Peyer's patch (tissue), 4 donors: ENCODE data around the gene MUC20.

Experiments
- POLR2A ChIP-seq, 2 donors: fragments of 450-650 bp; IDR thresholded peaks; one replicate each; pipeline ENCODE4 v1.5.1; 2017; ENCODE audit warnings: antibody characterized with exemption in 2 of 2, mild to moderate bottlenecking in 2 of 2, moderate library complexity in 2 of 2
- TF ChIP-seq, protein P1 (sequence below), 6 experiments: fragments of 450-650 bp in 4 of 6; fragments of 200-600 bp in 2 of 6; sonication (generic) in 1 of 6; IDR thresholded peaks; one replicate each; pipeline ENCODE4 v1.5.1; 2017 to 2019; ENCODE audit warnings: antibody characterized with exemption in 6 of 6, mild to moderate bottlenecking in 3 of 6, moderate library complexity in 1 of 6

DNA sequence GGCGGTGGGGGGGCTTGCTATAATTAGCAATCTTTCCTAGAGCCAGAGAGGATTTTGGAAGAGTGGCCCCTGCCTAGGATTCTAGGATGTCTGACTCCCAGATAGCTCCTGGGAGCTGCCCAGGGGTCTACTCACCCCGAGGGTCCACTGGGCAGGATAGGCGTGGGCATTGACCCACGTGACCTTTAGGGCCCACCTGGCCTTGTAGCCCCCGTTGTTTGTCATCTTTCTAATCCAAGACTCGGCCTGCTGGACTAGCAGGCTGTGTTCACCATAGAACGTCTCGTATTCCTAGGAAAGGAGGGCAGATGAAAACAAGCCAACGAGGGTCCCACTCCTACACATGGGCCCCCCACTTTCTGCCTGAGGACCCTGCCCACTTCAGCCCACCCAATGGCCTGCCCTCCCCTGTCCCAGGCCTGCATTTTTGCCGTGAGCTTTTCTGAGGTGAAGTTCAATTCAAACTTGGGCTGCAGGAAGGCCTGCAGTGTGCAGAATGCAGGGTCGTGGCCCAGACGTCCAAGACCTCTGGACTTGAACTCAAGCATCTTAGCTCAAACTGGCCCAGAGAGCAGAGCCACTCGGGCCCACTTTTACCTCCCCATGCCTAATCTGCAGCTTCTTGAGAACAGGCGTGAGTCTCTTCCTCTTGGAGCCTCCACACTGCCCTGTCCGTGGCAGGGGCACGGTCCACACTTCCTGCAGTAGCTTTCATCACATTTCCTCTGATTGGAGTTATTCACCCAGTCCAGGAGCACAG is 49.5 kb downstream of the MUC20 start:
- TF ChIP-seq, protein P1, sequence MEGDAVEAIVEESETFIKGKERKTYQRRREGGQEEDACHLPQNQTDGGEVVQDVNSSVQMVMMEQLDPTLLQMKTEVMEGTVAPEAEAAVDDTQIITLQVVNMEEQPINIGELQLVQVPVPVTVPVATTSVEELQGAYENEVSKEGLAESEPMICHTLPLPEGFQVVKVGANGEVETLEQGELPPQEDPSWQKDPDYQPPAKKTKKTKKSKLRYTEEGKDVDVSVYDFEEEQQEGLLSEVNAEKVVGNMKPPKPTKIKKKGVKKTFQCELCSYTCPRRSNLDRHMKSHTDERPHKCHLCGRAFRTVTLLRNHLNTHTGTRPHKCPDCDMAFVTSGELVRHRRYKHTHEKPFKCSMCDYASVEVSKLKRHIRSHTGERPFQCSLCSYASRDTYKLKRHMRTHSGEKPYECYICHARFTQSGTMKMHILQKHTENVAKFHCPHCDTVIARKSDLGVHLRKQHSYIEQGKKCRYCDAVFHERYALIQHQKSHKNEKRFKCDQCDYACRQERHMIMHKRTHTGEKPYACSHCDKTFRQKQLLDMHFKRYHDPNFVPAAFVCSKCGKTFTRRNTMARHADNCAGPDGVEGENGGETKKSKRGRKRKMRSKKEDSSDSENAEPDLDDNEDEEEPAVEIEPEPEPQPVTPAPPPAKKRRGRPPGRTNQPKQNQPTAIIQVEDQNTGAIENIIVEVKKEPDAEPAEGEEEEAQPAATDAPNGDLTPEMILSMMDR (IDR thresholded peaks at IDR 0.05): no peak
- no peak for TF ChIP-seq POLR2A (IDR thresholded peaks at IDR 0.05)
